ENCODE measurements around the gene C4A. TPM values are rescaled to one million over a fixed set of nuclear protein-coding genes. Genes with fewer than 3 reads are reported as not detected.
"Not testable (repeated sequence)": the region's sequence is repeated elsewhere in the genome, so short reads cannot be mapped to it uniquely, and the experiment has no call there.

Gene C4A
- total and polyA plus RNA-seq, 2 experiments from 2014 or later = 1.9 to 2.2 TPM

GRCh38 chr6:31971279-31971992 is 10.4 kb upstream of the C4A start:
- H3K4me1 ChIP-seq (ENCODE audit: low read depth) = peaks cover 5% of the 10 kb centered on the region
- H3K27ac ChIP-seq = peak overlapping the region; percentile 87
- no peaks in the 10 kb centered on the region for H3K27me3 ChIP-seq
- DNase-seq (ENCODE audit: low read depth in 1 of 2, low spot score in 1 of 2) = no peak
- peaks cover 8% of the 10 kb centered on the region for H3K36me3 ChIP-seq
- no peak for TF ChIP-seq CTCF (IDR thresholded peaks at IDR 0.05; ENCODE audit: low read depth, low read length)
- H3K9me3 ChIP-seq (ENCODE audit: low read depth) = no peaks in the 10 kb centered on the region
- H3K4me3 ChIP-seq = peak overlapping the region; percentile 67

- TF ChIP-seq CTCF (IDR thresholded peaks at IDR 0.05; ENCODE audit: low read depth, low read length) = no peak
- Histone ChIP-seq H3K4me3 (peak within 1 kb of the TSS; percentile 67), H3K4me1 (ENCODE audit: low read depth) (peaks cover 5% of the 10 kb centered on the region)
Measured at GRCh38 chr6:31971993-31972708, 9.7 kb upstream of the C4A start, which contains the start of gene DXO. Gene DXO, minus strand, starts transcription at chr6:31972138. Its CDS starts 463 bp downstream, at chr6:31971675.

GRCh38 chr6:31972709-31973350 is 9.0 kb upstream of the C4A start:
- peak in 1 of 2 donors; percentile 53 for DNase-seq (ENCODE audit: low read depth in 1 of 2, low spot score in 1 of 2)
- peak overlapping the region; percentile 87 for H3K27ac ChIP-seq
- peak overlapping the region; percentile 67 for H3K4me3 ChIP-seq
- no peak for TF ChIP-seq CTCF (IDR thresholded peaks at IDR 0.05; ENCODE audit: low read depth, low read length)
- peaks cover 5% of the 10 kb centered on the region for H3K4me1 ChIP-seq (ENCODE audit: low read depth)
- H3K9me3 ChIP-seq (ENCODE audit: low read depth) = no peaks in the 10 kb centered on the region
- H3K36me3 ChIP-seq = peaks cover under 1% of the 10 kb centered on the region
- H3K27me3 ChIP-seq = no peaks in the 10 kb centered on the region

More at GRCh38 chr6:31971993-31972708, 9.7 kb upstream of the C4A start, which contains the start of gene DXO:
- peak; percentile 99 to 100 for DNase-seq (ENCODE audit: low read depth in 1 of 2, low spot score in 1 of 2)
- peaks cover 4% of the 10 kb centered on the region for H3K36me3 ChIP-seq
- H3K9me3 ChIP-seq (ENCODE audit: low read depth) = no peaks in the 10 kb centered on the region
- no peaks in the 10 kb centered on the region for H3K27me3 ChIP-seq
- peak within 1 kb of the TSS; percentile 87 for H3K27ac ChIP-seq

- H3K9me3 ChIP-seq (ENCODE audit: low read depth); H3K36me3 ChIP-seq; H3K4me1 ChIP-seq (ENCODE audit: low read depth); DNase-seq (ENCODE audit: low read depth in 1 of 2, low spot score in 1 of 2); H3K4me3 ChIP-seq; H3K27ac ChIP-seq; H3K27me3 ChIP-seq: not testable (repeated sequence)
Measured at GRCh38 chr6:31976065-31976464, 5.8 kb upstream of the C4A start.

GRCh38 chr6:31977816-31978431 is 3.9 kb upstream of the C4A start:
- H3K36me3 ChIP-seq = peaks cover 4% of the 10 kb centered on the region

More at GRCh38 chr6:31977816-31978431, 3.9 kb upstream of the C4A start:
- TF ChIP-seq CTCF (IDR thresholded peaks at IDR 0.05; ENCODE audit: low read depth, low read length) = no peak
- DNase-seq (ENCODE audit: low read depth in 1 of 2, low spot score in 1 of 2) = no peak
- Histone ChIP-seq H3K4me1 (ENCODE audit: low read depth) (peaks cover 4% of the 10 kb centered on the region), H3K9me3 (ENCODE audit: low read depth) (no peaks in the 10 kb centered on the region), H3K27ac (no peak overlapping the region), H3K4me3 (no peak overlapping the region), H3K27me3 (no peaks in the 10 kb centered on the region)
